HG02981 (cell line): Measurements from ENCODE around the gene MYOCOS.
A peak's percentile ranks its signal among the peaks of the same experiment; 100 is the strongest.

Source experiments
- ATAC-seq: cut with Tn5 transposase; IDR thresholded peaks from one replicate; pipeline ENCODE4 v1.9.1; 2021; ENCODE audit warnings: mild to moderate bottlenecking, moderate library complexity; ENCODE audit not compliant: unreplicated experiment

The MYOCOS gene

DNA sequence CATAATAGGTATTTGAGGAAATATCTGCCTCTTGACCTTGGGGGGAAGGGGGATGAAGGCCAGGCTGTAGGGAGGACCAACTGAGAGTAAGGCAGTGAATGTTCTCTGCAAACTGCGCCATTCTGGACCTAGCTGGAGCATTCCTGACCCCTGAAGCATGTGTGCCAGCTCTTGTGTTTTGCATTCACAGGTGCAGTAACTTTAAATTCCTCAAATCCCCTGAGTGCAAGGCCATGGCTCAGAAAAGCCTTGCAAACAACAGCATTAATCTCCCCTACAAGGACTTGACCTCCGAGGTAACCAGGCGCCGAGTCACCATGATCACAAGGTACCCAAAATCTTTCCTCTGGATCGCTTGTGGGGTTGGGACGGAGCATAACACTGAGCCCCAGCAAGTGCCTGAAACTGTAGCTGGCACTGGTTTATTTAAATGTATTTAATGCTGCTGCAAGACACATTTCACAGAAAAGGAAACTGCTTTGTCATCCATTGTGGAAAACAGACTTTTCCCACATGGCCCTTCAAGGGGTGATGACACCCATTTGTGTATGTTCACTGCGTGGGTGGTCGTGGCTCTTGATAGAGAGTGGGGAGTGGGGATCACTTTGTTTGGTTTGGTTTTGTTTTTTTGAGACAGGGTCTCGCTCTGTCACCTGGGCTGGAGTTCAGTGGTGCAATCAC, 1.7 kb downstream of the MYOCOS start:
- no peak for ATAC-seq

DNA sequence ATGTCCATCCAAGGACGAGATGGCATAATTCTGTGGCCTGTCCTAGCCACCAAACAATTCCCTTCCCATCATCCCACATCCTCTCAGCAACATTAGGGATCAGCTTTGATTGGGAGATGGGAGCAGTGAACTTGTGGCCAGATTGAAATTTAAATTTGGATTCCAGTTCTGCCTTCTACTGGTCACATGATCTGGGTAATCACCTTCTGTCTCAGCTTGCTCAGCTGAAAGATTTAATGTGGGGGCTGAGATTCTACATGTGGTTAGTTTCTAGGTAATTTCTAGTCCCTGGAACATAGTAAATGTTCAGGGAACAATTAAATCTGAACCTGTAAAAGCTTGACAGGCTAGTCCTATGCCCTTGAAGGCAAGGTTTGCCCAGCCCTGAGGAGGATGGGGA, 3.2 kb downstream of the MYOCOS start:
- no peak for ATAC-seq

DNA sequence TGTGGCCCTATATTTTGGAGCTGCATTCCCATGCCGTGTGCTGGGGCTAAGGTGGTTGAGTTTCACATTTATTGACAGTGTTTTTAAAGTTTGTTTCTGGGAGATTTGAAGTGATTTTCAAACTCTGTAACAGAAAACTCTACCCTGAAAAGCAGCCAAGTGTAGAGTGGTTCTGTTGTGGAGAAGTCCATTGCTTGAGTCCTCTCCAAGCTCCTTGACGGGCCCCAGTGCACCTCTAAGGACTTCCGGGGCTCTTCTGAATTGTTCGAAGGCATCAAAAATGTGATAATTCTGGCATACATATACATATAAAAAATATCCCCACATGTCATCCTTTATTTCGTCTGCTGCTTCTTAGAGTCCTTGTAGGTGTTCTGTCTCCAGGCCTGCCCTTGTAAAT, 5.0 kb downstream of the MYOCOS start:
- no peak for ATAC-seq

- ATAC-seq, result no peak
Observed at GRCh38 chr1:171628225-171628624, 6.2 kb downstream of the MYOCOS start.

GRCh38 chr1:171635661-171636060, 13.6 kb downstream of the MYOCOS start:
- no peak for ATAC-seq

DNA sequence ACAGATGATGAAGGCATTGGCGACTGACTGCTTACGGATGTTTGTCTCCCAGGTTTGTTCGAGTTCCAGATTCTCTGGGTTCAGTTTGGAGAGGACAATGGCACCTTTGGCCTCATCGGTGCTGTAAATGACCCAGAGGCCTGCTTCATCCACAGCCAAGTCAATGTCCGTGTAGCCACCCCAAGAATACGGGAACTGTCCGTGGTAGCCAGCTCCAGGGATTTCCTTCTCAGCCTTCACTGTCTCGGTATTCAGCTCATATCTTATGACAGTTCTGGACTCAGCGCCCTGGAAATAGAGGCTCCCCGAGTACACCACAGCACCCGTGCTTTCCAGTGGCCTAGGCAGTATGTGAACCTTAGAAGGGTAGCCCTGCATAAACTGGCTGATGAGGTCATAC, 14.1 kb downstream of the MYOCOS start:
- ATAC-seq, result no peak

DNA sequence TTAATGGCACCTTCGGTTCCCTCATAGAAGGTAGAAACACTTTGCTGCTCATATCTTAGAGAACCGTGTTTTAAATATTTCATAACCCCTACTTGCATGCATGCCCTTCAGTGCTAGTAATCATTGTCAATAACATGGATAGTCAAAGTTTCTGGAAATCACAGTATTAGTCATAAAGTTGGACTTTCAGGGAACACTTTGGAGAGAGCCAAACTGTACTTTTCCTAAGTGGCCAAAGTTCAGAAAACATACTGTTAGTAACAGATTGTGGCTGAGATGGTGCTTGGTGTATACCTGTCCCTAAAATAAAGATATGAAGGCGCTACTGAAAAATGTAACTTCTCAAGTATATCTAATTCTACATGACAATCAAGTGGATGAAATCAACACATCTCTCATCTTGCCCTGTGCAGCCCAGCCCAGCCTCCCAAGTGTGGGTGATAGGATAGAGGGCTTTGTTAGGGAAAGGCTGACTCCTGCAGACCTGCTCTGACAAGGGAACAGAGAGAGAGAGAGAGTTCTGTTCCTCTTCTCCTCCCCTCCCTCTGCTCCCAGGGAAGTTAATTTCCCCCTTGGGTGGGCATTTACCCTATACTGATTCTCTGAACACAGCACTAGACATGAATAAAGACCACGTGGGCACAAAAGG, 16.0 kb downstream of the MYOCOS start:
- no peak for ATAC-seq

DNA sequence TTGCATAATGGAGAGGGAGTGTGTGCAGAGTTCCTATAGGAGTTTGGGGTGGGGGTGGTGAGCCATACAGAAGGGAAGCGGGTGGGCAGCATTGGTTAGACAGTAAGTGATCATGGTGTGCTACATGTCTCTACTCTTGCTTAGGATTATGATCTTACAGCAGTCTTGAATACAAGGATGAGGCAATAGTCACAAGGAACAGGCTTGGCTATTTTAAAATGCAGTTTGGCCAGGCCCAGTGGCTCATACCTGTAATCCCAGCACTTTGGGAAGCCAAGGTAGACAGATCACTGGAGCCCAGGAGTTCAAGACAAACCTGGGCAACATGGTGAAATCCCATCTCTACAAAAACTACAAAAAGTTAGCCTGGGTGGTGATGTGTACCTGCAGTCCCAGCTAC, 18.2 kb downstream of the MYOCOS start:
- no peak for ATAC-seq

DNA sequence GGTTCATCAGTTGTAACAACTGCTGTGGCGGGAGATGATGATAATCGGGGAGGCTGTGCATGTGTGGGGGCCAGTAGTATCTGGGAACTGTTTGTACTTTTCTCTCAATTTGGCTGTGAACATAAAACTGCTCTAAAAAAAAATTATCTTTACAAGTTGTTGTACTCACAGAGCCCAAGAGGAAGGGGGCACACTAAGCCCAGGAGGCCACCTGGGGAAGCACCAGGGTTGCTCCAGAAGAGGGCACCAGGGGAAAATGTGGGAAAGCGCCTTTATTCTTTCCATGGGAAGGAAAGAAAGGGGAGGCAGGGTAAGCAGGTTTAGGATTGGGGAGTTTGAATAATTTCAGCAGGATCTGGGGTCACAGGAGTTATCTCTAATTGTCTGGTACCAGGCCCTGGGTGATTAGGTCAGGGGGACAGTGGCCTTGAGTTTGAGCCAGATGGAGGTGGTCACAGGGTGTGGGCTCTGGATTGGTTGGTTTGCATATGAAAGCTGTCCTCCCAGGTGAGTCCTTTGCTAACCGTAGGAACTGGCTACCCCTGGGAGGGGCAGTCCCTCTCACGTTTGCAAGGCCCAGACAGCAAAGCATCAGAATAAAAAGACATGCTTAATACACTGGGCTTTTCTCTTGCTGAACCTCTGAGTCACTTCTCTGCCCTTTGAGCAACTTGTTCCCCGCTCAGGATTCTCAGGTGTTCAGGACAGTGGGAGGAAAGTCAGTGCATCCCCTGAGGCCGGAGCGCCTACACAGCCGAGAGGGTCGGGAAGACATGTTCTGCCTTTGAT, 19.2 kb downstream of the MYOCOS start:
- ATAC-seq, result no peak

GRCh38 chr1:171642197-171642596, 20.2 kb downstream of the MYOCOS start:
- ATAC-seq, result no peak

DNA sequence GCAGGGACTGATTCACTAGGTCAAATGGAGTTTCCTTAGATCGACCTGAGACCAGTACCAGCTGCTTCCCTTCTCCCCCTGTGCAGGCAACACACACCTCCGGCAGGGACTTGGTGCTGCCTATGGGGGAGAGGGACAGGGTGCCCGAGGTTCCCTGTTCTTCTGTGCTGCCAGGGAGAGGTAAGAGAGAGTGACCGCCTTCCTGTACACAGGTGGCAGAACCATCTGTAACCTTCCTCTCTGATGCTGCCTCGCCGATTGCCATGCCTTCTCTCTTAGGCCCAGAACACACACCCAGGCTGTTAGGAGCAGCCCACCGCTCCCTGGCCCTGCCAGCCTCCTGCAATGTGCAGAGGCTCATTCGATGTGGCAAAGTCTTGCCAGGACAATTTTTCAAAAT, 21.1 kb downstream of the MYOCOS start:
- no peak for ATAC-seq

DNA sequence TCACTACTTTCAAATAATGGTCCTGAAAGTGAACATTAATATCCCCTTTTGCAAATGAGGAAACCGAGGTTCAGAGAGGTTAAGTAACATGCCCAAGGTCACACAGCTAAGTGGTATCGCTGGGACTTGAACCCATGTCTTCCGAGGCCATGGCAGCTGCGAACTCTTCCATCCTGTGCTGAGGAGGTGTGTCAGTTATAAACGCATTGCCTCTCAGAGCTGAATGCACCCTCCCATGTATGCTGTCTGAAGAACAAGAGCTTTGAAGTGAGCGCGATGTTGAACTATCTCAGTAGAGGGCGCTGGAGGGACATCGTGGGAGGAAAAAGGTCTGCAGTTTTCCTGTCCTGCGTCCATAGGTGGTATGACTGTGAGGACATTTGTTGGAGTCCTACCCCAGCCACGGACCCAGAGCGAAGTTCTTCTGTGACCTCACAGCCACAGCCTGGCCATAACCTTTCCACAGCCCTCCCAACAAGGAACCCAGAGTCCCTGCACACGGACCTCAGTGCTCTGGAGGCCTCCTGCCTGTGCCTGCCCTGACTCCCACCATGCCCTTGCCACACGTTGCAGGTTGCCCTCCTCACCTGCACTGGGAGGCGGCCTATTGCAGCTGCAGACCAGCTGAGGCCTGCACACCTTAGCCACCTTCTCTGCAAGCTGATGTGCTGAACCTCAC, 22.9 kb downstream of the MYOCOS start:
- ATAC-seq, result peak; percentile 50

DNA sequence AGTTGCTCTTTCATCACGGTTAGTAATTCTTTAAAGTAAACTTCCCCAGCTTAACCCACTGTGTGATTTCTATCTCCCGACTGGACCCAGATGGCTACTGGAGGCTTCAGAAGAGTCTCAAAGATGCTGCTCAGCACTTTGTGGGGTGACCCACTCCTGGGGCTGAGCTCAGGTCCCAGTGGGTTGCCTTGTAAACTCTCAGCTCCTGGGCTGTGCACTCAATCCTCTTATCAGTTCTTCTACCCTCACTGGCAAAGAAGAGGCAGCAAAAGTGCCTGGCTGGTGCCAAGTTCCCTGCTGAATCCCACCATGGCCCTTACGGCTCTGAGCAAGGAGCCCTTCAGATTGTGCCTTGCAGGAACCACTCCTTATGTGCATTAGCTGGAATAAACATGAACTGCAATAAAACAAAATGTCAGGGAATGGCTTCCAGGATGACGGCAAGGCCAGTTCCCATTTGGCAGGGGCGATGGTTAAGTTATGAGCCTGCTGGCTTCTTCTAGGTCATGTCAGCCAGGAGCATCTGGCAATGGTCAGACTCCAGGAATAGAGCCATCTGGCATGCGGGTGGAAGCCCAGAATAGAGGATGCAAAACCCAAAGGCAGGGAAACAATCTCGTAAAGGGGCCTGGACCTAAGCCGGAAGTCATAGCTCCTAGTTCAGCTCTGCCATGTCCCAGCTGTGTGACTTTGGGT, 23.7 kb downstream of the MYOCOS start:
- no peak for ATAC-seq

DNA sequence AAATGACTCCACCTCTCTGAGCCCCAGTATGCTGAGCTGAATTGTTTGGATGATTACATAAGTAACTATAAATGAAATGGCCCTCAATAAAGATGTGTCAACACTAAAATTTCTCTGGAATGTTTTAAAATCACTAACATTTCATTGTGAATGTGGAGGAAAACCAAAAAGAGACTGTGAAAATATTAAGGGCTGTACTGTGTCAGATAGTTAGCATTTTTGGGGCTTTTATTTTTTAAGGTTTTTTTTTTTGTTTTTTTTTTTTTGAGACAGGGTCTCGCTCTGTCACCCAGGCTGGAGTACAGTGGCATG, 24.2 kb downstream of the MYOCOS start:
- ATAC-seq, result no peak

DNA sequence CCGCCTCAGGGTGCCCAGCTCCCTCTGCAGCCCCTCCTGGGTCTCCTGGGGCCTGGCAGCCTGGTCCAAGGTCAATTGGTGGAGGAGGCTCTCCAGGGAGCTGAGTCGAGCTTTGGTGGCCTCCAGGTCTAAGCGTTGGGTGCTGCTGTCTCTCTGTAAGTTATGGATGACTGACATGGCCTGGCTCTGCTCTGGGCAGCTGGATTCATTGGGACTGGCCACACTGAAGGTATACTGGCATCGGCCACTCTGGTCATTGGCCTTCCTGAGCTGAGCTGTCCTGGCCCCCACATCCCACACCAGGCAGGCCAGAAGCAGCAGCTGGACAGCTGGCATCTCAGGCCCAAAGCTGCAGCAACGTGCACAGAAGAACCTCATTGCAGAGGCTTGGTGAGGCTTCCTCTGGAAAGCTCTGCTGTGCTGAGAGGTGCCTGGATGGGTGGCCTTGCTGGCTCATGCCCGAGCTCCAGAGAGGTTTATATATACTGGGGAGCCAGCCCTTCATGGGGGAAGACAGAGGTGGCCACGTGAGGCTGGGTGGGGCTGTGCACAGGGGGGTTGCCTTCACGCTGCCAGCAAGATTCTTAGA, 30.3 kb downstream of the MYOCOS start, which contains the start of gene MYOC:
MYOC (minus strand) TSS at position 455 of the 589 bp plus-strand sequence; CDS start at position 378, 77 bp downstream.
- no peak for ATAC-seq

DNA sequence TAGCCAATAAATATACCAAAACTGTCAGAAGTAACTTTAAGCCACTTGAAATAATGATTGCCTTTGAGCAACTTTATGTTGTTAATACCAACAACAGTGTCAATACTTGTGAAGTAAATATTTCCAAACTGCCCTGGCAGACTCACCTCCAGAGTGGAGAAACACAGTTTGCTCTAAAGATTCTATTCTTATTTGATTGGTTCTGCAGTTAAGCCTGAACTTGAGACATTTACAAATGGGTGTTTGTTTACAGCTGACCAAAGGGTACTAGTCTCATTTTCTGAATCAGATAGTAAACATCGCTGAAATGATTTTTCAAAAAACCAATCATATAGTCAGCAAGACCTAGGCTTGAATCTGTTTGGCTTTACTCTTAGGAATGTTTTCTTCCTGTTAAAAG, 31.8 kb downstream of the MYOCOS start:
- no peak for ATAC-seq

- ATAC-seq, result no peak
Observed at GRCh38 chr1:171654201-171654941, 32.3 kb downstream of the MYOCOS start.

GRCh38 chr1:171654942-171655745, 33.1 kb downstream of the MYOCOS start:
- peak; percentile 46 for ATAC-seq

DNA sequence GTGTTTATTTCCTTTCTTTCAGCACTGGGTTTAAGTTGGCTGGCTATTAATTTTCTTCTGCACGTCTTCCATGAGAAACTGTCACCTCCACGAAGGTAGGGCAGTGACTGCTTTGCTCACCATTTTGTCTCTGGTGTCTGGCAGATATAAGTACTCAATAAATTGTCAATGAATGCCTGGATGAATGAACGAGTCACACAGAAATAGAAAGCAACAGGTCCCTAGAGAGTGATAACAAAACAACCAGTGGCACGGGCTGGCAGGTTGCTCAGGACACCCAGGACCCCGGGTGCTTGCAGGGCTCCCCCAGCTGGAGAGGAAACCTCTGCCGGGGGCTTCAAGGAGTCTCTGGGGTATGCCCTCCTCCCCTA, 33.7 kb downstream of the MYOCOS start:
- ATAC-seq, result no peak
